ENCODE measurements around the gene MSI1. TPM values are rescaled to one million over a fixed set of nuclear protein-coding genes. Genes with fewer than 3 reads are reported as not detected.

MSI1 gene
- total and polyA plus RNA-seq, 2 of the 13 experiments (the other 11 are each of a cell fraction or from before 2014, with no cell fraction given): 0.09 to 0.46 TPM

DNA sequence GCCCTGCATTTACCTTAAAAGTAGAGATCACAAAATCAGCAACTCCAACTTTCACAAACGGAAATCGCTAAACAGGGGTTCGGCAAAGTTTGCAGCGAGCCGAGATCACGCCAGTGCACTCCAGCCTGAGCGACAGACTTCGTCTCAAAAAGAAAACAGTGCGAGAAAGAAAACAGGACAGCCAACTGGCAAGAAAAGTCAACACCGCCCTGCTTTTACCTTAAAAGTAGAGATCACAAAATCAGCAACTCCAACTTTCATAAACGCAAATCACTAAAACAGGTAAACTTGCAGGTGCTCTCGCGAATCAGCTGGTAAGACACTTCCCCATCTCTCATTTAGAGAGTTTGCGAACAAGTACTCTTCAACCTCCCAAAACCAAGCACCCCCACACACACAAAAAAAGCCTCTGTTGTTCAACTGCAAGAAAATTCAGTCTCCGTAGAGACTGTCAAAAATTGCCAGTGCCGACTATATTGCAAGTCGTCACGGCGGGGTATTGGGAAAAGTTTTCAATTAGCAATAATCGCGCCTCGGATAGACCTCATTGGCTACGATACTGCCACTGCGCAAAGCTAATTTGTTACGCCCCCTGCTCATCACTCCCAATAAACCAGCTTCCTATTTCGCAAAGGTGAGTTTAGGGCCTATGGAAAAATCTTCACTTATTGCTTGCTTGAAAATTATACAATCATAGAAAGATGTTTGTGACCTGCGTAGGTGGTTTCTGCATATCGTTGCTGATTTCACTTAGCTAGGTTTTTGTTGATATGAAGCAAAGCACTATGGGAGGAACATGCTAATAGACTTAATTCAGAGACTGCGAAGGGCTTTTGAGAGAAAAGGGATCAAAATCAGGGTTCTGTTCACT, 76.1 kb downstream of the MSI1 start, which contains the start of gene RNU4-1 (continued):
- no peak for TF ChIP-seq TCF12 (IDR thresholded peaks at IDR 0.05)
- TF ChIP-seq TCF12 (CRISPR knock-in tag; IDR thresholded peaks at IDR 0.05): 0 out of 2 replicates have a peak, but pooled peaks have one; percentile 41
- TF ChIP-seq IRF2 (CRISPR knock-in tag; IDR thresholded peaks at IDR 0.05): peak; percentile 89
- TF ChIP-seq ZNF713 (CRISPR knock-in tag; IDR thresholded peaks at IDR 0.05): no peak
- no peak for TF ChIP-seq MNT (IDR thresholded peaks at IDR 0.05)
- no peak for TF ChIP-seq CAMTA2 (CRISPR knock-in tag; IDR thresholded peaks at IDR 0.05; ENCODE audit: borderline replicate concordance)
- peak; percentile 38; the same call in 1 of the 2 replicates for TF ChIP-seq ZNF263 (CRISPR knock-in tag; IDR thresholded peaks at IDR 0.05)
- peak; percentile 80; the same call in 1 of the 2 replicates for TF ChIP-seq ZNF562 (CRISPR knock-in tag; IDR thresholded peaks at IDR 0.05; ENCODE audit: borderline replicate concordance)
- TF ChIP-seq ZNF160 (CRISPR knock-in tag; IDR thresholded peaks at IDR 0.05): peak; percentile 22; the same call in 1 of the 2 replicates
- TF ChIP-seq KLF13 (CRISPR knock-in tag; IDR thresholded peaks at IDR 0.05): no peak
- TF ChIP-seq ZNF329 (CRISPR knock-in tag; IDR thresholded peaks at IDR 0.05; ENCODE audit: low read depth): no peak
- TF ChIP-seq CBX2 (IDR thresholded peaks at IDR 0.05; ENCODE audit: low read depth, low read length): no peak
- TF ChIP-seq CBX2 (CRISPR knock-in tag; IDR thresholded peaks at IDR 0.05; ENCODE audit: low read depth): no peak
- TF ChIP-seq CSRNP2 (CRISPR knock-in tag; conservative IDR thresholded peaks at IDR 0.05; ENCODE audit: low read depth): 0 out of 2 replicates have a peak, but pooled peaks have one; percentile 28
- peak; percentile 41; the same call in 1 of the 2 replicates for TF ChIP-seq HDAC1 (CRISPR knock-in tag; IDR thresholded peaks at IDR 0.05)
- no peak for TF ChIP-seq FOXM1 (CRISPR knock-in tag; IDR thresholded peaks at IDR 0.05)
- TF ChIP-seq ETV5 (CRISPR knock-in tag; IDR thresholded peaks at IDR 0.05; ENCODE audit: borderline replicate concordance): peak; percentile 61; the same call in 1 of the 2 replicates
- TF ChIP-seq, protein P1, sequence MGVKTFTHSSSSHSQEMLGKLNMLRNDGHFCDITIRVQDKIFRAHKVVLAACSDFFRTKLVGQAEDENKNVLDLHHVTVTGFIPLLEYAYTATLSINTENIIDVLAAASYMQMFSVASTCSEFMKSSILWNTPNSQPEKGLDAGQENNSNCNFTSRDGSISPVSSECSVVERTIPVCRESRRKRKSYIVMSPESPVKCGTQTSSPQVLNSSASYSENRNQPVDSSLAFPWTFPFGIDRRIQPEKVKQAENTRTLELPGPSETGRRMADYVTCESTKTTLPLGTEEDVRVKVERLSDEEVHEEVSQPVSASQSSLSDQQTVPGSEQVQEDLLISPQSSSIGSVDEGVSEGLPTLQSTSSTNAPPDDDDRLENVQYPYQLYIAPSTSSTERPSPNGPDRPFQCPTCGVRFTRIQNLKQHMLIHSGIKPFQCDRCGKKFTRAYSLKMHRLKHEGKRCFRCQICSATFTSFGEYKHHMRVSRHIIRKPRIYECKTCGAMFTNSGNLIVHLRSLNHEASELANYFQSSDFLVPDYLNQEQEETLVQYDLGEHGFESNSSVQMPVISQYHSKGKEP (CRISPR knock-in tag; IDR thresholded peaks at IDR 0.05): no peak
- TF ChIP-seq MAFK (conservative IDR thresholded peaks at IDR 0.05 in 1 of 2, IDR thresholded peaks at IDR 0.05 in 1 of 2; ENCODE audit: low read length in 2 of 2): no peak
- TF ChIP-seq, protein P2, sequence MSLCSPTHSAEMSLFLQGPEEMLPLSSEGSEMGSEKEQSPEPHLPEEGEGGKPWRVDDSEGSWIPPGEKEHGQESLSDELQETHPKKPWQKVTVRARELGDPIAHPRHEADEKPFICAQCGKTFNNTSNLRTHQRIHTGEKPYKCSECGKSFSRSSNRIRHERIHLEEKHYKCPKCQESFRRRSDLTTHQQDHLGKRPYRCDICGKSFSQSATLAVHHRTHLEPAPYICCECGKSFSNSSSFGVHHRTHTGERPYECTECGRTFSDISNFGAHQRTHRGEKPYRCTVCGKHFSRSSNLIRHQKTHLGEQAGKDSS (CRISPR knock-in tag; IDR thresholded peaks at IDR 0.05; ENCODE audit: borderline replicate concordance, low read depth): no peak
- no peak for TF ChIP-seq MAZ (IDR thresholded peaks at IDR 0.05; ENCODE audit: borderline replicate concordance, low read depth, low read length)
- TF ChIP-seq MAZ (CRISPR knock-in tag; IDR thresholded peaks at IDR 0.05; ENCODE audit: low read depth): no peak
- TF ChIP-seq TFE3 (CRISPR knock-in tag; IDR thresholded peaks at IDR 0.05): 0 out of 2 replicates have a peak, but pooled peaks have one; percentile 69
